NCI-H2081 treated with DMSO at 0.1 percent for 48 hours (cell line): Measurements from ENCODE around the gene DFFA.
"Not testable (repeated sequence)": the region's sequence is repeated elsewhere in the genome, so short reads cannot be mapped to it uniquely, and the experiment has no call there.

Experiments
- DNase-seq: peaks from one replicate; lab custom pipeline; 2025; lab: John Stamatoyannopoulos, UW

Gene DFFA

DNA sequence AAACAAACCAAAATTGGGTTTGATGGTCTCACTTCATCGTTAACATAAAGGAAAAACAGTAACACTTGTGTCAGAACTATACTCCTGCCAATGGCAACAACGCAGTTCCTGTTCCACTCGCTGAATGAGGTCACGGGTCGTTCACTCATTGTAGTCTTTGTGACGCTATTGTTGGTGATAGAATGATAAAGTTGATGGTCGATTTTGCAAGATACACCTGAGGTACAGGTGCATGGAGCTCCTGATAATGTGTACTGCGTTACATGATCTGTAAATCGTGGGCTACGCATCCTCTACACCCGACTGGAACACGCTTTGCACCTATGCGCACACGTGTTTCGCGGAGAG, 42.5 kb downstream of the DFFA start:
- DNase-seq, result no peak

DNA sequence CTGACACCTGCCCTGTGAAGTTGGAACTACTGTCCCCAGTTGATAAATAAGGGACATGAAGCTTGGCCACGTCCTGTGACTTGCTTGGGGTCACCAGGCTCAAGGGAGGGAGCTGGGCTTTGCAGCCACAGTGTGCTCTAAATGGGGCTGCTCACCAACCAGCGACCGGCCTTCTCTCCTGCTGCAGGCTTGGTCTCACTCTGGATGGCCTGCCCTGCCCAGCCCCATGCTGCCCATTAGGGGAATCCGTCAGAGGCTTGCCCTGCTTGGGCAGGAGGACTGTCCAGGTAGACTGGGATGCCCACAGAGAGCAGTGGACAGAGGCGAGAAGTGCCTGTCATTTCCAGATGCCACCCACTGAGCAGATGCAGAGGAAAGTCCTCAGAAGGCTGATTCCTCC, 43.3 kb downstream of the DFFA start:
- no peak for DNase-seq

DNA sequence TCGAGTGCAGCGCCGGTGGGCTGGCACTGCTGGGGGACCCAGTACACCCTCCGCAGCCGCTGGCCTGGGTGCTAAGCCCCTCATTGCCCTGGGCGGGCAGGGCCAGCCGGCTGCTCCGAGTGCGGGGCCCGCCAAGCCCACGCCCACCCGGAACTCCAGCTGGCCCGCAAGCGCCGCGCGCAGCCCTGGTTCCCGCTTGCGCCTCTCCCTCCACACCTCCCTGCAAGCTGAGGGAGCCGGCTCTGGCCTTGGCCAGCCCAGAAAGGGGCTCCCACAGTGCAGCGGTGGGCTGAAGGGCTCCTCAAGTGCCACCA, 45.8 kb downstream of the DFFA start:
- not testable (repeated sequence) for DNase-seq

DNA sequence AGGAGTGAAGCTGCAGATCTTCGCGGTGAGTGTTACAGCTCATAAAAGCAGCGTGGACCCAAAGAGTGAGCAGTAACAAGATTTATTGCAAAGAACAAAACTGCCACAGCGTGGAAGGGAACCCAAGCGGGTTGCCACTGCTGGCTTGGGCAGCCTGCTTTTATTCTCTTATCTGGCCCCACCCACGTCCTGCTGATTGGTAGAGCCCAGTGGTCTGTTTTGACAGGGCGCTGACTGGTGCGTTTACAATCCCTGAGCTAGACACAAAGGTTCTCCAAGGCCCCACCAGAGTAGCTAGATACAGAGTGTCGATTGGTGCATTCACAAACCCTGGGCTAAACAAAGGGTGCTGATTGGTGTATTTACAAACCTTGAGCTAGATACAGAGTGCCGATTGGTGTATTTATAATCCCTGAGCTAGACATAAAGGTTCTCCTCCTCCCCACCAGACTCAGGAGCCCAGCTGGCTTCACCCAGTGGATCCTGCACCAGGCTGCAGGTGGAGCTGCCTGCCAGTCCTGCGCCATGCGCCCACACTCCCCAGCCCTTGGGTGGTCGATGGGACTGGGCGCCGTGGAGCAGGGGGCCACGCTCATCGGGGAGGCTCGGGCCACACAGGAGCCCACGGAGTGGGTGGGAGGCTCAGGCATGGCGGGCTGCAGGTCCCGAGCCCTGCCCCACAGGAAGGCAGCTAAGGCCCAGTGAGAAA, 46.3 kb downstream of the DFFA start:
- not testable (repeated sequence) for DNase-seq

DNA sequence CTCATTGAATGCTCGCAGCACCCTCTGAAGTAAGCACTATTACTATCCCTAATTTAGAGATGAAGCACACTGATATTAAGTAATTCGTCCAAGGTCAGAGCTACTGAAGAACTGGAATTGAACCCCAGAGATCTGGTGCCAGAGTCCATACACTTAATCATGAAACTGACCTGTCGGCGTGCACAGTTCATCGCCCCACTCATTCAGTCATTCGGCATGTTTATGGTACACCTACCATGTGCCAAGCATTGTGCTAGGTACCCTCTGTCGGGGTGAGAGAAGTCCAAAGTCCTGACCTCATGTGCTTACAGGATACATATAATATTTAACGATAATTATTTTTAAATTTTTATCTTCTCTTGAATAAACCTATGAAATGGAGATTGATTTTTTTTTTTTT, 47.7 kb downstream of the DFFA start:
- DNase-seq, result no peak

DNA sequence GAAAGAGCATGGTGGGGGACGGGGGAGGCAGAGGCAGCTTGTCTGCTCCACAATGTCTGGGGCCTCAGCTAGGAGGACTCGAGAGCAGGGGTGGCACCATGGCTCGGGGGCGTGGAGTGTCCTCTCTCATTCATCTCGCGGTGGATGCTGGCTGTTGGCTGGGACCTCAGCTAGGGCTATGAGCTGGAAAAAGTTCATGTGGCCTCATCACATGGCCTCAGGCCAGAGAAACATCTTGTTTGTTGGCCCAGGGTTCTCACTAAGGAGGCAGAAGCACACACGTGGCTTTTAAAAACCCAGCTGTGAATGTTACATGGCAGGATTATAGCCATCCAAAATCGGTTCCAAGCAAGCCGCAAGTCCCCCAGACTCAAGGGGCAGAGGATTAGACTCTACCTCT, 48.3 kb downstream of the DFFA start:
- no peak for DNase-seq

DNA sequence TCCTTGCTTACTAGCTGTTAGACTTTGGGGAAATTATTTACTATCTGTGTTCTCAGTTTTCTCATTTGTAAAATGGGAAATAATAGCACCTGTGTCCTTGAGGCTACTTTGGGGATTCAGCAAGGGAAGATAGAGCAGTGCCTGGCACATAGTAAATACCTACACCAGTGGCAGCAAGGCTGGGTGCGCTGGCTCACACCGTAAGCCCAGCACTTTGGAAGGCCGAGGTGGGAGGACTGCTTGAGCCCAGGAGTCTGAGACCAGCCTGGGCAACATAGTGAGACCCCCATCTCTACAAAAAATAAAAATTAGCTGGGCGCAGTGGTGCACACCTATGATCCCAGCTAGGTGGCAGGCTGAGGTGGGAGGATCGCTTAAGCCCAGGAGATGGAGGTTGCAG, 50.7 kb downstream of the DFFA start:
- DNase-seq, result no peak

DNA sequence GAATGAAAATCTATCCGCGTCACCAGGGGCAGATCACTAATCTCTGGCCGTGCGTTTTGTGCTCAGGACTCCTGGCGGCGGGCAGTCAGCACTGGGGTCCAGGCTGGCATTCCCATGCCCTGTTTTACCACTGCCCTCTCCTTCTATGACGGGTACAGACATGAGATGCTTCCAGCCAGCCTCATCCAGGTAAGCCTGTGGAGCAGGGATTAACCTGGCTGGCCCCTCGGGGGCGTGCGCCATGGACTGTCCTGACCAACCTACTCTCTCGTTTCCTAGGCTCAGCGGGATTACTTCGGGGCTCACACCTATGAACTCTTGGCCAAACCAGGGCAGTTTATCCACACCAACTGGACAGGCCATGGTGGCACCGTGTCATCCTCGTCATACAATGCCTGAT, 53.0 kb downstream of the DFFA start:
- DNase-seq, result no peak

DNA sequence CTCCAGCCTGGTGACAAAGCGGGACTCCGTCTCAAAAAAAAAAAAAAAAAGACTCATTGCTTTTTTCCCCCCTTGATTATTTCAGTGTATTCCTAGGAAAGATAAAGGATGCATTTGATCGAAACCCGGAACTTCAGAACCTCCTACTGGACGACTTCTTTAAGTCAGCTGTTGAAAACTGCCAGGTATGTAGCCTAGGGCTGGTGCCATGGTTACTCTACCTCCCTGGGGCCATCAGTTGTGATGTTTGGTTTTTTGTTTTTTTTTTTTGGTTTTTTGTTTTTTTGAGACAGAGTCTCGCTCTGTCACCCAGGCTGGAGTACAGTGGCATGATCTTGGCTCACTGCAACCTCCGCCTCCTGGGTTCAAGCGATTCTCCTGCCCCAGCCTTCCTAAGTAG, 53.6 kb downstream of the DFFA start:
- not testable (repeated sequence) for DNase-seq

DNA sequence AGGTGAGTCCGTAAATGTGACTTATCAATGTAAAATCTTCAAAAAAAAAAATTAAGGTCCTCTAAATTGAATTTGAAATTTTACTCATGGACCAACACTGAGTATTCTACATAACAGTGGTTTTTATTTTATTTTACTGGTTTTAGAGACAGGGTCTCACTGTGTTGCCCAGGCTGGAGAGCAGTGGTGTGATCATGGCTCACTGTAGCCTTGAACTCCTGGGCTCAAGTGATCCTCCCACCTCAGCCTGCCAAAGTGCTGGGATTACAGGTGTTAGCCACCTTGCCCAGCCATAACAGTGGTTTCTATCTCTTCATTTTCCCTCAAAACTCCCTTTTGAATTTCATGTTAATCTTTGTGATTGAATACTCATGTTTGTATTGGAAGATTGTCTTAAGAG, 56.4 kb downstream of the DFFA start:
- not testable (repeated sequence) for DNase-seq

DNA sequence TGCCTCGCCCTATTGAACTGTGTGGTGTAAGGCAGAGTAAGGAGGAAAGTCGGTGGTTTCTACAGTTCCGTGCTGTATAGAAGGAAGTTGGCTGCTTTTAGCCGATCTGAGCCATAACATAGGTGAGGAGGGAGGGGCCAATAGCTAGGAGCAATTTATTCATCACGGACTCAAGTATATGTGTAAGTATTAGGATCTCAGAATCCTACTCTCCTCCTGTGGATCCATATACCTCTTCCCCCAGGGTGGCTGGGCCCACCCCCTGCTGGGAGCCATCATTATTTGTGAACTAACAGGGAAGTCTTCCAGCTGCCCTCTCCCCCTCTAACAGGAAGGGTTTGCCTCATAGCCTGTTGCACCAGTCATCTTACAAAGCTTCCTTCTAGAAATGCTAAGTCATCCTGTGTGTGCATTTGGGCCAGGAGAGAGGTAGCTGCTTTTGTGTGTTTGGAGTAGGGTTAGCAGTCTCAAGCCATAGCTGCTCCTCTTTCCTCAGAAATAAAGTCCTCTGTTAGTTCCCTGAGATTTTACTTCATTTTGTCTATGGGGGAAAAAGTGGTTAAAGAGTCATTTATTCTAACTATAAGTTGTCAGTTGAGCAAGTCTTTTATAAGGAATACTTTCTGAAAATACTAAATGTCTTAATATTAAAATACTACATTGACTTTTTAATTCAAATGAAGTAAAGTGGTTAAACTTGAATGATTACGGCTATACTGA, 57.0 kb downstream of the DFFA start:
- DNase-seq, result no peak

DNA sequence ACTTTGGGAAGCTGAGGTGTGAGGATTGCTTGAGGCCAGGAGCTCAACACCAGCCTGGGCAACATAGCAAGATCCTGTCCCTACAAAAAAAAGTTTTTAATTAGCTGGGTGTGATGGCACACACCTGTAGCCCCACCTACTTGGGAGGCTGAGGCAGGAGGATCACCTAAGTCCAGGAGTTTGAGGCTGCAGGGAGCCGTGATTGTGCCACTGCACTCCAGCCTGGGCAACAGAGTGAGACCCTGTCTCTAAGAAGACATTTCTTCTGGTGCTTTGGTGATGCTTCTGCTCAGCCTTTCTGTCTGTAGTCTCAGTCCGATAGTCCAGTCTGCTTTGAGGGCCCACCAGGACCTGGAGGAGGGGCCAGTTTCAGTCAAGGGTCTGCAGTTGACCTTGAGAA, 65.1 kb downstream of the DFFA start:
- no peak for DNase-seq
